D341Med (cell line): ENCODE results near the gene MOV10.

ENCODE experiments used
- DNase-seq: peaks from one replicate; pipeline ENCODE4 v3.0.0; 2012; ENCODE audit warnings: low spot score

Gene MOV10

DNA sequence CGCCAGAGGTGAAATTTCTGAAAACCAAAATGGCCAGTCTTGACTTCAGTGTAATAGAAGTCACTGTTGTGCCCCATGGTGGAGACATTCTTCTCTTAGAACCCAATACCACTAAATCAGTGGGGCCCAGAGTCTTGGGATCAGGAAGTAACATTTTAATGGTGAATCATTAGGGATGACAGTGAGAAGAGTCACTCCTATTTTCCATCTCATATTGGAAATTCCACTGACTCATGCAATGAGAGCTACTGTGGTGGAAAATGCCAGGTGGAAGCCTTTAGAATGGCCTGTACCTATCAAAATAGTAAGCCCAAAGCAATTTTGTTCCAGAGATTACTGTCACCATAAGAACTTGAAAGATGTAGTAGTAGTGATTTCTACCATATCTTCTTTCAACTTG lies 61.3 kb downstream of the MOV10 start:
- DNase-seq = no peak

DNA sequence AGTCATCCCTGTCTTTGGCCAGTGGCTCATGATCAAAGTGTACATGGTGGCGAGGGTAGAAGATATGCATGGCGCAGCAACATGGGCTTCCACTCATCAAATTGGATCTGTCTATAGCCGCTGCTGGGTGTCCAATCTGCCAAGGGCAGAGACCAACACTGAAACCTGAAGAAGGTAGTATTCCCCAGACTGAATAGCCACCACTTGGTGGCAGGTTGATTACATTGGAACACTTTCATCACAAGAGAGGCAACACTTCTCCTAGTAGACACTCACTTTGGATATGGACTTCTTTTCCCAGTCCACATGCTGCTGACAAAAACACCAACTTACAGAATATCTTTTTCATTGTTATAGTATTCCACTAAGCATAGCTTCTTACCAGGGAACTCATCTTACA lies 63.1 kb downstream of the MOV10 start:
- no peak for DNase-seq

DNA sequence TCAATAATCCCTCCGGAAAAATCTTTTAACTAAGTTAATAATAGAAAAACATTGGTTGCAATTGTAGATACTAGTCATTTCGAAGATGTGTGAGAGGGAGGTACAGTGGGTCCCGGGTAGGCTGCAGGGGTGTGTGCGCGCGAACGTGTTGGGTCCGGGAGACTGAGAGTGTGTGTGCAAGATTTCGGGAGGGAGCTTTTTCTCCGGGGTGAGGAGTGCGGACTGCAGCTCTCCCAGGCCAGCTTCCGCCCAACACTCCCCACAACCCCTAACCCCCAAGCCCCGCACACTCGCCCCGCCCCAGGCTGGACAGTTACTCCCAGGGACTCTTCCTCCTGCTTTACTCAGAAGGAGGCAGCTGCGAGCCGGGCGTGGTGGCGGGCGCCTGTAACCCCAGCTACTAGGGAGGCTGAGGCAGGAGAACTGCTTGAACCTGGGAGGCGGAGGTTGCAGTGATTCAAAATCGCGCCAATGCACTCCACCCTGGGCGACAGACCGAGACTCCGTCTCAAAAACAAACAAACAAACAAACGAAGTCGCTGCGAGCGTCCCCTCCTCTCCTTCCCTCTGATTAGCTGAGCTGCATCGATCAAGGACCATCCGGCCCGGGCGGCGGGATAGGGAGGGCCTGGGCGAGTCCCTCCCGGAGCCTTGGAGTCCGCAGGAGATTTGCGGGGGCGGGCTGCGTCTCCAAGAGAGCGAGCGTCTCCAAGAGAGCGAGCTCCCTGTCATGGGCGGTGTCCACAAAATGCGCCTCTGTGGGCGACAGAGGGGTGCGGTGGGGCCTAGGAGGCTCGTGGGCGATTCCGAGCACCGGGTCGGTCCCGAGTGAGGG lies 68.9 kb downstream of the MOV10 start:
- DNase-seq = no peak

DNA sequence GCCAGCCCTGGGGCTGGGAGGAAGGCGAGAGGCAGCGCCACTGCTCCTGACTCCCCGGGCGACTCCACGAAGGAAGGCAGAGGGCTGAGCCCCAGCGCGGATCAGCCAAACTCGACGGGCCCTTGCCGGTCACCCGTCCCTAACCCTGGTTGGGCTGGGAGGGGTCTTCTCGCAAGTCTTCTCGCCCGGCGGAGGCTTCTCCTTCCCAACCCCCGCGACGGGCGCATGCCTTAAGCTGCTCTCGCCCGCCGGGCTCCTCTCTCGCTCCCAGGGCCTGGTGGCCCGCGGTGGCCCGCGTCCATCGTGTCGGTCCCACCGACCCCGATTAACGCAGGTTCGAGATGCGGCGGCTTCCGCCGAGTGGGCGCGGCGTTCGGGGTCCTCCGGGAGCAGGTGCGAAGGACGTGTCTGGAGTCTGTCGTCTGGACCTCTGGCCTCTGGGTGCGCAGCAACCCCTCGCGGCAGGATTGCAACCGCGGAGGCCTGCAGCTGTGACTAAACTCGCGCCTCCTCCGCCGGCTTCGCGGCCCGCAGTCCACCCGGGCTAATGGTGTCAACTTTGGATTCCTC lies 69.6 kb downstream of the MOV10 start:
- no peak for DNase-seq

DNA sequence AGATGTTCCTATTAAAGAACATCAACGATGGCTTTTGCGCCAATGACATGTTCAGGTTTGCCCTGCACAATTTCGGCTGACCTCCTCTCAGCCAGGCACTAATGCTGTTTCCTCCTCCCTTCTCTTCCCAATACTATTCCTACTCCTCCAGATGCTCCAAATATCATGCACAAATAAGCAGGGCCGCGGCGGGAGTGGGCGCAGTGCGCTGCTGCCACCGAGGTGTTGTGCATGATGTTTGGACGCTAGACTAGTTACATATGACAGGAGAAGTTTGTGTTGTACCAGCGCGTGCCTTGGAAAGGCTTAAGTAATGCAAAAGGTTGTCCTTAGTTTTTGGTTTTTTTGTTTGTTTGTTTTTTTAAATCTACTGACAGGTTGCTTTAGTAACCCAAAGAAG lies 73.9 kb downstream of the MOV10 start:
- DNase-seq = no peak
